NCI-H1092 treated with DMSO at 0.1 percent for 48 hours (cell line): ENCODE results near the gene TRAF3IP1.
"Not testable (repeated sequence)": the region's sequence is repeated elsewhere in the genome, so short reads cannot be mapped to it uniquely, and the experiment has no call there.

Source experiments
- DNase-seq: peaks from one replicate; lab custom pipeline; 2025; lab: John Stamatoyannopoulos, UW

Gene TRAF3IP1

DNA sequence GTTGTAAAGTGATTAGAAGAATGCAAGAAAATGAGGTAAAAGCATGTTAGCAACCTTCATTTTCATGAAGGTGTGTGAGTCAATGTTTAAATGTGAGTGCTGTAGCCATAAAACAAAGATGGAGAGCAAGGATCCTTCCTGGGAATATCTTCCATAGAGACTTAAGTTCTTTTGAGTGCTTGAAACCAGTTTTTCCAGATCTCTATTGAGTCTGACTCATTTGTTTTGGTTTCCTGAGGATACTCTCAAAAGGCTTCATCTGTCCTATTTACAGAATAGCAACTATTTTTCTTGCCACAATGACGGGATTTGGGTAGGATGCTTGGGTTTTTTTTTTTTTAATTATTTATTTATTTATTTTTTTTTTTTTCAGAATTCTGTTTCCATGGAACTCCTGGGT lies 60.5 kb downstream of the TRAF3IP1 start:
- no peak for DNase-seq

DNA sequence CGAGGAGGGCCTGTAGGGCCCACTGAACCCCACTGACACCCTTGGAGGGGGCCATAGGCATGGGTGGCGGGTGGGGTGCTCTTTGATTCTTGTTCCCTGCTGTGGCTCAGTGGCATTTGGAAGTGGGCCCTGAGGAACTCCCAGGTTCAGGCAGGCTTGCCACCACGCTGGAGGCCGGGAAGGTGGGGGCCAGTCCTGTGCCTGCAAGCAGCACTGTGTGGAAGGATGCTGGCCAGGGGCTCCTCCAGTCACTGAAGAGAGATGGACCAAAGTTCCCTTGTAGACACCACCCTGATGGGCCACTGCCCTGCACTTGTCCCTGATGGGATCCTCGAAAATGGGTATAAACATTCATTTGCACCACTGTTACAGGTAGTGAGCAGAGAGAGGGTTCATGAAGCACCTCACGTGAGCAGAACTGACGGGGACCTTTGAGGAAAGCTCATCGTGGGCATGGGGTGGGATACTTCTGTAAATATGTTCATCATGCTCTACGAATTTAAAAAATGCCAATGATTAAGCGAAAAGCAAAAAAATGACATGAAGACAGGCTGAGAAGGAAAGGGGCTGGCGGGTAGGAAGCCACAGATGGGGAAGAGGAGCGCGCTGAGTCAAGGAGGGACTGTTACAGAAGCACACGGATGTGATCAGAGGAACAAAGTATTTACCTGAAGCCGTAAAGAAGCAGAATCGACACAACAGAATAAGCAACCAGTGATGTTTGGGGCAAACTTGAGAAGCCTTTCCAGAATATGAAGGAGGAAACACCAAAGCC lies 61.2 kb downstream of the TRAF3IP1 start:
- DNase-seq, result no peak

DNA sequence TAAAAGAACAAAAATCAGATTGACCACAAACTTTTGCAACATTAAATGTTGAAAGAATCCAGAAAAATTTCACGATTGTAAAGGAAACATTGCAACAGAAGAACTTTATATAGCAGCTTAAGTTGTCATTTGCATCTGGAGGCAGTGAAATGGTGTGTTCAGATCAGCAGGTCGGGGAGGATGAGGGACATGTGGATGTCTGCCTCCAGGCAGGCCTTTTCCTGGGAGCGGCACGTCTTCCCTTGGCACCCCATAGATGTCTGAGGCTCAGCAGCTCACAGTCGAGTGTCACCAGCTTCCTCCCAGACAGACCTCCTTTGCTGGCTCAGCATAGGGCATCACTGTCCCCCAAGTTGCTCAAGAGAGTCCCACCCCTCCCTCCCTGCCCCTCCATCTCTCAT lies 62.1 kb downstream of the TRAF3IP1 start:
- DNase-seq, result no peak

DNA sequence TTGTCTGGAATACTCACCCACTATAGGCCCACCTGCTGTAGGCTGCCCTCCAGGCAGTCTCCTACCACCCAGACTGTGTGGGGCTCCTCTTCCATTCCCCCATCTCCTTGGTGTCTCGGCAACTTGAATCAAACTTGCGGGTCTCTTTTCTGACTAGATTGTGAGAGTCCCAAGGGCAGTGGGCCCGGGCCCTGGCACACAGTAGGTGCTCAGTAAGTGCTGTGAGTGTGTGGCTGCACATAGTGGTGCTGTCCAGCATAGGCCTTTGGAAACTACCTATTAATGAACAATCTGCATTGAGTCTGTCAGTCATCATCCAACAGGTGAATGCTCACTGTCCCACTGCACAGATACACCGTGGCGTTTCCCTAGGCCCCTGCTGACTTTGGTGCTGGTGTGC lies 62.8 kb downstream of the TRAF3IP1 start:
- DNase-seq, result no peak

DNA sequence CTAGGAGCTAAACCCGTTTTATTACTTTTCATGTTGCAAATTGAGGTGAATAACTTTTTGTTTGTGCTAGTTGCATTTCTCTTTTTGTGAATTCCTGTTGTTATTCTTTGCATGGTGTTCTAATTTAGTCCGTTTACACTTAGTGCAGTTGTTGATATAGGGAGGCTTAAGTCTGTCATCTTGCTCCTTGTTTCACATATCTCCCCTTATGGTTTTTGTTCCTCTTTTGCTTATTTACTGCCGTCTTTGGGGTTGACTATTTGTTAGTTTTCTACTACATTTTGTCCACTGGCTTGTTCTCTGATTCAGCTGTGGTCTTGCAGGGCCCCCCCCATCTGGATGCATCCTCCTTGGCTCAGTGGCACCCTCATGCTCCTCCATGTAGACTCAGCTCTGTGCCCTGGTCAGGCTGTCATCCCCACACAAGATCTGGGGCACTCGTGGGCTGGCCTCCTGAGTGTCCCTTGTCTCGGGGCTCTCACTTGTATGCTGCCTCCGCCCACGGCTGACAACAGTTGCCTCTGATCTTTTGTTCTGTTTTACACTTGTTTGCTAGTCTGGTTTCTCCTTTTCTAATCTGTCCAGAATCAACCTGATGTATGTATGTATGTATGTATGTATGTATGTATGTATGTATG lies 63.5 kb downstream of the TRAF3IP1 start:
- DNase-seq, result no peak

DNA sequence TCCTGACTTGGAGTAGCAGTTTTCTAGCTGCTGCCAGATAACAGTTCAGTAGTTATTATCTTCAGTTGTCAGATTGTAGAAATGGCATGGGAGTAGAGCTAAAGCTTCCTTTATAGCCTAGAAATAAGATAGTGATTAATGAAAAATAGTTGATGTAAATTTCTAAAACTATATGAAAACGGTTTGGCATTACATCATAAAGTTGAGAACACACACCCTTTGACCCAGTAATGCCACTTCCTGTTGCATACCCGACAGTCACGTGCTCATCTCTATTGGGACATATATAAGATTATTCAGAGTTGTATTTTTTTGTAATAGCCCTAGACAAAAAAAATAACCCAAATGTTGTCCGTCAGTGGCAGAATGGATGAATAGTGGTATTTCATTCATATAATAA lies 67.0 kb downstream of the TRAF3IP1 start:
- DNase-seq, result no peak

DNA sequence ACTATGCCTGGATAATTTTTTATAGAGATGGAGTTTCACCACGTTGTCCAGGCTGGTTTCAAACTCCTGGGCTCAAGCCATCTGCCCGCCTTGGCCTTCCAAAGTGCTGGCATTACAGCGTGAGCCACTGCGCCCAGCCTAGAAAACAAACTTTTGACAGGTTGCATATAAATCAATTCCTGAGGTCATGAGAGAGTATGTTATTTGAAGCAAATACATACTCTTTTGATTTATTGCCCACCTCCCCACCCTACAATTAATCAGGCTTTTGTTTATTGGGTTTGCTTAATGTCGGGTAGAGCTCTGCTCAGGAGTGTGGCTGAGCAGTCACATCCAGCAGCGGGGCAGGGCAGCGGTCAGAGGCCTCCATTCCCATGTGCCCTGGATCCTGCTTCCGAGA lies 68.5 kb downstream of the TRAF3IP1 start:
- no peak for DNase-seq

DNA sequence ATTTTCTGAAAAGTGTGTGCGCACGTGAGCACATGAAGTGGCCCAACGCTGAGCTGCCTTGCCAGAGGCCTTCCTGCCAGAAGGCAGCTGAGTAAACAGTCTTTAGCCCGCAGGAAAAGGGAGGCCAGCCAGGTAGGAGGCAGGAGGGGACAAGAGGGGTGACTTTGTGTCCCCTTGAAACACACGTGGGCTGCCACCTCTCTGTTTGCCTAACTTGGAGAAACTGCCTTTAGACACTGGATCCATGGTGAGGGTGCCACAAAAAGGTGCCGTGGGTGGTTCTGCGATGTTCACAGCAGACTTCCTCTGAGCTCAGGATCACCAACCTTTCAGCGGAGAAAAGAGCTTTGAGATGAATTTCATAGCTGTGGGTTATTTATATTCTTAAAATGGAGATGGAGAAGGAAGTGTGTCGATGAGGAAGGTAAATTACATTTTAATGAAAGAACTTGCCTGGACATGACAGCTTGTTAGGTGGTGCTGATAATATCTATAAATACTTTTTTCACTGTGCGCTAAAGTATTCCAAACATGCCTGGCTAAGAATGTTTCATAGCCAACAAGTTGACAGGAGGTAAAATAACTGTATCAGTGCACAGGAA lies 69.8 kb downstream of the TRAF3IP1 start:
- peak; percentile 85 for DNase-seq

DNA sequence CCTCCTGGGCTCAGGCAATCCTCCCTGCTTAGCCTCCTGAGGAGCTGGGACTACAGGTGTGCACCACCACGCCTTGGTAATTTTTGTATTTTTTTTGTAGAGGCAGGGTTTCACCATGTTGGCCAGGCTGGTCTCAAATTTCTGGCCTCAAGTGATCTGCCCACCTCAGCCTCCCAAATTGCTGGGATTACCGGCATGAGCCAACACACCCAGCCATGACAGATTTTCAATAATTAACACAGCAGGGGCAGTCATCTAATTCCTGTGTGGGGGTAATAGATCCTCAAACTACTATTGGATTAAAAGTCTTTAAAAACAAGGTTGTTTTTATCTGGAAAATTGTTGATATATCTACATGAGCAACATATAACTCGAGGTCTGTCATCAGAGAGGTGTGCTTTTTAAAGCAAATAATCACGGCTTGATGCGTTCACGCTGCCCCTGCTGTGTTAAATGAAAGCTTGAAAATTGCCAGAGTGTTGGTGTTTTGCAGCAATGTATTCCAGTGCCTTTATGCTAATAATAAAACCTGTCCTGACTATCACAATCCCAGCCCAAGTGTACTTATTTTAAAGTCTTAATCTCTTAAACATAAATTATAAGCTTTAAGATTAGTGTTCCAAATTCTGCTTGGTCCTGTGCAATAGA lies 70.8 kb downstream of the TRAF3IP1 start:
- DNase-seq, result peak; percentile 50

DNA sequence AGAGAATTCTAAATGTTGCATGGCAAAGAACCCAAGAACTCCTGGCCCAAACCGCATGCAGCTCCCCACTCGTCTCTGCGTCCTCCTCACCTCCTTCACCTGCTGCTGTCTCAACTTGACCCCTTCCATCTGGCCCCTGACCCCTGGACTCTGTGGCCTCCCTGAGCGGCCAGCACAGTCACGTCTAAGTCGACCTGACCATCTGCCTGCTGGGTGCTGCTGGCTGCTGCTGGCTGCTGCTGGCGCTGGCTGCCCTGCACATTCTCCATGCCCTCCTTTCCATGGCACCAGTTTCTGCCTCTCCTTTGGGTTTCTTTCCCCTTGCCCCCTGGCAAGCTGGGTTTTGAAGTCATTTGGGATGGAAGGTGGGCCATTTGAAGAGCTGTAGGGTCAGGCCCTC lies 76.3 kb downstream of the TRAF3IP1 start:
- no peak for DNase-seq

DNA sequence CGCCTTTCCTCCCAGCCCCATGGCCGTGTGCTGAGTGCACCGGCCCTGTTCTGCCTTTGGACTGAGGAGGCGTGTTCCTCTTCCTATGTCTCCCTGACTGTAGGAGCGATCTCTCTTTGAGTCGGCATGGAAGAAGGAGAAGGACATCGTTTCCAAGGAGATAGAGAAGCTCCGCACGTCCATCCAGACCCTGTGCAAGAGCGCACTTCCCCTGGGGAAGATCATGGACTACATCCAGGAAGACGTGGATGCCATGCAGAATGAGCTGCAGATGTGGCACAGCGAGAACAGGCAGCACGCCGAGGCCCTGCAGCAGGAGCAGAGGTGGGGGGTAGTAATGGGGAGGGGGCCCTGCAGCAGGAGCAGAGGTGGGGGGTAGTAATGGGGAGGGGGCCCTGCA lies 77.0 kb downstream of the TRAF3IP1 start:
- no peak for DNase-seq

DNA sequence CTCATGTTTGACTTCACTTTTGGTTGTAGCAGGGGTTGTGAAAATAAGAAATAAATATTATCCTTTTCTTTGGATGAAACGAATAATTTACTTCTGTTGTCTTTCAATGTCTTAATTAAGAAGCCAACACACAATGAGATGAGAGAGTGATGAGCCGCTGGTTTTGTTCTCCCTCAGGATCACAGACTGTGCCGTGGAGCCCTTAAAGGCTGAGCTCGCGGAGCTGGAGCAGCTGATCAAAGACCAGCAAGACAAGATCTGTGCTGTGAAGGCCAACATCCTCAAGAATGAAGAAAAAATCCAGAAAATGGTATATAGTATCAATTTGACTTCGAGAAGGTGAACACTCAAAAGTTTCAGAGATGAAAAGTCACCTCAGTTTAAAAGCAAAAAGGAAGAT lies 78.3 kb downstream of the TRAF3IP1 start:
- no peak for DNase-seq

DNA sequence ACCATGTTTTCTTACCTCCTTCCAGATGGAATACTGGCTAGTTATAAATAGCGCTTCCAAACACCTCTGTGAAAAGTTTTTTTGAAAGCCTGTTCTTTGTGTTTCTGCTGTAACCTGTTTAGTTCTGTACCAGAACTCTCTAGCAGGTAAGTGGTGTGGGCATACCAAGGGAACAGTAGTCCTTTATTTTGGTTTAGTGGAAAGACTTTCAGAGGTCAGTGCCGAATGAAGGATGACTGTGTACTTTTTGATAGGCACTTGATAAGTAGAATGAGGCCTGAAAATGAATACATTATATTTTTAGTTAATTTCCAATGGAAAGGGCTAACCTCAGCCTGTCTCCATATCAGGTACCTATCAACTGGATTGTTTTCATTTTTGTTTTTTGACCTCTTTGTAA lies 78.8 kb downstream of the TRAF3IP1 start:
- DNase-seq, result no peak

DNA sequence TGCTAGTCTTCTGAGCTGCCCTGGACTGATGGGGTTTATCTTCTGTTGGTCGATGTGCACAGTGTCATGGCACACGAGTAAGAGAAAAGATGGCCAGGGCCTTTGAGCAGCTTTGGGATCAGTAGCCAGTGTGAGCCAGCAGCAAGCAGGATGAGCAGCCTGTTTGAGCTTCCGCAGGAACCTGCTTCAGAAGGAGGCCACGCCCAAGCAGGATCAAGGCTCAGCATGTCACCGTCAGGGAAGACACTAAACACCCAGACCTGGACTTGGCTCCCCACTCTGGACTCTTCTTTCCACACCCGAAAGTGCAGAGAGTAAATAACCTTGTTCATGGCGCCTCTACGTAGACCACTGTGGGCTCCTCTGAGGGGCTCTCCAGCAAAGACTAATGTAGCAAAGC lies 81.2 kb downstream of the TRAF3IP1 start:
- no peak for DNase-seq

DNA sequence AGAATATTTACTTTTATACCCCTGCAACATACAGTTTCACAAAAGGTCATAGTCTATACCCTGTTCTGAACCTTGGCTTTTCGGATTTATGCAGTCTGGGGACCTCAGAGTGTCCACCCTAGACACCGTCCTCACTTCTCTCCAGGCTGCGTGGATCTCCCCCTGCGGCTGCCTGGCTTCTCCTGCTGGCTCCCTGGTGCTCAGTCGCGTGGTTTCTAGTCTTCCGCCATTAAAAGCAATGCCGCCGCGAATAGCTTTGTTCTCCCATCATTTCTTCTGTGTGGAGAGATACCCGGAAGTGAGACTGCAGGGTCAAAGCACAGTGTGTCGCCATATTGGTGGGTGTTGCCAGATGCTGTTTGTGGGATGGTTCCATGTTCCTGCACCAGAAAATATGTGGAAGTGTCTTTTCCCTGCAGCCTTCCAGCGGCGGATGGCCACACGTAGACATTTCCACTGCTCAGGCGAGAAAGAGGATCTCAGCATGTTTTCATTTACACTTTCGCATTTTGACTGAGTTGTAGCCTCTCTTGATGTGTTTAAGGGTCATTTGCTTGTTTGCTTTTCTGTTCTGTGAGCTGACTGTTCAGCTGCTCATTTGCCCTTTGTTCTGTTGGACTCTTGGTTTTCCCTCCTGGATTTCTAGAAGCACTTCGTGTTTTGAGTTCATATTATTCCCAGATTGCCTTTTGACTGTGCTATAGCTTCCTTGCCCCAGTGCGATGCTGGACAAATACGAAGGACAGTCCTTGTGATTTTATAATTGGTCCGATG lies 83.5 kb downstream of the TRAF3IP1 start:
- peak; percentile 75 for DNase-seq

DNA sequence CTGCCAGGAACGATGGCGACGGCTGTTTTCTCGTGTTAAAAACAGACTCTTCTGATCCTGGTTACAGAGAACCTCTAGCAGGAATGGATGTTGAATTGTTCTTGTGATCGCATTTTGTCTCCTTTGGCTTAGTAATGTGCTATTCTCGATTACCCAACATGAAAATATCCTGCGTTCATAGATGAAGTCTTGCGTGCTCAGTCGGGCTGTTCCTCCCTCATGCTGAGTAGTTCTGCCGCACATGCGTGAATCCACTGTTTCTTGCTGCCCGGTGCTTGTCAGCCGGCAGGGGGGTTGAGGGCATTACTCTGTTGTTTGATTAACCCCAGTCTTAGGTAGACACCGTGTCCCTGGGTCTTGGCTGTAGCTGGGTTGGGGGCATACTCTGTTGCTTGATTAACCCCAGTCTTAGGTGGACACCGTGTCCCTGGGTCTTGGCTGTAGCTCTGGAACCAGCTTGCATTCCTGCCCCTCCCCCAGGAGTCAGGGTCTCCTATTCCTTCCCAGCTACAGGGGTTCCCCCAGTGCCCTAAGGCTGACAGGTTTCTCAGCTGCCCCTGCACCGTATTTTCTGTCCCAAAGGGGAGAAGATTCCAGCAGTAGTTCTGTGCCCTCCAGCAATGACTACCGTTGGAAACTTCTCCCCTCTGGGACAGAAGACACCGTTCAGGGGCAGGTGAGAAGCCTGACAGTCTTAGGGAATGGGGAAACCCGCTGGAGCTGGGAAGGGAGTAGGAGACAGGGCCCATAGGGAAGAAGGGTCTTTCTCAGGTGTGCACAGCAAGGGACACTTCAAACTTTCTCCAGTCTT lies 84.3 kb downstream of the TRAF3IP1 start:
- DNase-seq, result peak; percentile 59

DNA sequence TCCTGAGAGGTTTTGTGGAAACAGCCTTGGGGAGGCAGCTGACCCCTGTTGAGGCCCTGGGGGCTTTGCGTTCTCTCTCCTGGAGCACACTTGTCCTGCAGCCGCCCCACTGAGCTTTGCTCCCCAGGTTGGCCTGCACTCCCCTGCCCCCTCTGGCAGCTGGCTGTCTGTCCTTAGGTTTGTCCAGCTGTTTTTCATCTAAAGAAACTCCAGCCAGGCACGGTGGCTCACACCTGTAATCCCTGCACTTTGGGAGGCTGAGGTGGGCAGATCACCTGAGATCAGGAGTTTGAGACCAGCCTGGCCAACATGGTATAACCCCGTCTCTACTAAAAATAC lies 84.9 kb downstream of the TRAF3IP1 start:
- not testable (repeated sequence) for DNase-seq

DNA sequence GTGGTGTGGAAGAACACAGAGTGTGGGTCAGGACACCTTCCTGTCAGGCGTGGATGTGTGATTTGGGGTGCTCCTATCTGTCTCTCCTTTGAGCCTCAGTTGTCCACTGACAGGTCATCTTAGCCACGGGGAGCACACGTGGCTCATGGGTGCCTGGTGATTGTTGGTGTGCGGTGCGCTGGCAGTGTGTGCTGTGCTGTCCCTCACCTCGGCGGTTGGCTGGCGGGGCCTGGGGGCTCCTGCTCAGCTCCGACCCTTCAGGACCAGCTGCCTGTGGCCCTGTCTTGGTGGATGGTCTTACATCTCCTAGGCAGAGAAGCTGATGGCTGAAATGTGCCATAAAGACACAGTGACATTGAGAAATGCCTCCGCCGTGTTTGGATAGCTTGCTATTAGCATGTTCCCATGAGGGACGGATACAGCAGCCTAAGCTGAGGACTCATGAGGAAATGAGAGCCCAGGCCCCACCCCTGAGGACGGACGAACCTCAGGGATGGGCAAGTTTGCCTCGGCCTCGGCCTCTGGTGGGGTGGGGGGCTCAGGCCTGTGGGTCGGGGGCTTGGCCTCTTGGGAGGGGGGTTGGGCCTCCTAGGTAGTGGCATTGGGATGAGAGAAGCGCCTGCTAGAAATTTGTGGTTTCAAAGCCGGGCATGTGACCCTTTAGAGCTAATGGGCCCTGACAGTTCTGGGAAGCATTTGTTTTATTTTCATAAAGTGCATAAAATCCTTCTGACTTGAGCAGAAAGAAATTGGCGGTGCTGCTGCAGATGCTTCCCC lies 86.1 kb downstream of the TRAF3IP1 start:
- DNase-seq, result no peak

DNA sequence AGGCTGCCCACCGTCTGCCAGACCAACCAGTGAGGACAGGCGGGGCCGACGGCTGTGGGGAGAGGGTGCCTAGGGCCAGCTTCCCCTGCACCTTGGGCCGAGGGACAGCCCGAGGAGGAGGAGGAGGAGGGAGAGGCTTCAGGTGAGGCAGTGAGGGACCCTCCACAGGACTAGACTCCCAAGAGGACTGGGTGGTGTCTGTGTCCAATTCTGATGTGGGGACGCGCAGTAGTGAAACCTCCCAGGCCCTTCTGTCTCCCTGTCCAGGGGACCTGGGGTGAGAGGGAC lies 86.6 kb downstream of the TRAF3IP1 start:
- DNase-seq, result no peak

DNA sequence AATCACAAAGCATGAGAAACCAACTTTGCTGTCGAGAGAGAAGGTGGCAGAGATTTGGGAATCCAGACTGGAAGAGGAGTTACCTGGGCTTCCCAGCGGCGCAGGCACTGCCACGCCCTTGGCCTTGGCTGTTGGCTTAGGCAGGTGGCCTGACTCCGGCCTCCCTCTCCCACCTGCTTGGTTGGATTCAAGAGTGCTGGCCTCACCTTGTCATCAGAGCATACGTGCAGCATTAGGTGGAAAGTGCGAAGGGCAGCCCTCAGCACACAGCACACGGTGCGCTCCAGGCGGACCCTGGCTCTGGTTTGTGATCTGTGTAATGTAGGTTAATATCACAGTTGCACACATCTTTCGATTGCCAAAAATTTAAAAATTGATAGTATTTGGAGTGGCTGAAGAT lies 87.2 kb downstream of the TRAF3IP1 start:
- no peak for DNase-seq
